MM.1S (cell line): ENCODE results near the gene KMO.

Experiments used
- DNase-seq: peaks from one replicate; pipeline ENCODE4 v3.0.0-alpha.2; 2015
- H2AFZ ChIP-seq: fragments of 300-600 bp; sonication (generic); 2 replicates; pipeline ENCODE4 v1.6.0; 2016; ENCODE audit warnings: antibody characterized with exemption, low read length
- H3F3A ChIP-seq: fragments of 300-600 bp; sonication (generic); 2 replicates; pipeline ENCODE4 v1.6.1; 2016; ENCODE audit warnings: mild to moderate bottlenecking, antibody characterized with exemption, low read length, moderate library complexity, mixed read lengths; ENCODE audit not compliant: insufficient read depth
- H3K27ac ChIP-seq: fragments of 300-600 bp; sonication (generic); 2 replicates; pipeline ENCODE4 v1.5.1; 2016; ENCODE audit warnings: mild to moderate bottlenecking, low read length
- H3K27me3 ChIP-seq: fragments of 300-600 bp; sonication (generic); replicated peaks from 2 replicates; pipeline ENCODE4 v1.6.0; 2016; ENCODE audit warnings: low read length; ENCODE audit not compliant: insufficient read depth
- H3K36me3 ChIP-seq: fragments of 300-600 bp; sonication (generic); replicated peaks from 2 replicates; pipeline ENCODE4 v1.6.1; 2016; ENCODE audit warnings: mild to moderate bottlenecking, low read length, mixed read lengths; ENCODE audit not compliant: insufficient read depth
- H3K4me1 ChIP-seq: fragments of 300-600 bp; sonication (generic); 2 replicates; pipeline ENCODE4 v1.6.1; 2016; ENCODE audit warnings: low read length, mixed read lengths
- H3K4me2 ChIP-seq: fragments of 300-600 bp; sonication (generic); 2 replicates; pipeline ENCODE4 v1.6.0; 2016; ENCODE audit warnings: low read depth, low read length
- H3K4me3 ChIP-seq: fragments of 300-600 bp; sonication (generic); 2 replicates; pipeline ENCODE4 v1.5.1; 2016; ENCODE audit warnings: low read length, mixed read lengths
- H3K79me2 ChIP-seq: fragments of 300-600 bp; sonication (generic); 2 replicates; pipeline ENCODE4 v1.6.1; 2016; ENCODE audit warnings: mixed run types, low read length, mixed read lengths
- H3K9ac ChIP-seq: fragments of 300-600 bp; sonication (generic); 2 replicates; pipeline ENCODE4 v1.6.1; 2016; ENCODE audit warnings: low read length, mixed read lengths
- H3K9me2 ChIP-seq: fragments of 300-600 bp; sonication (generic); replicated peaks from 2 replicates; pipeline ENCODE4 v1.6.1; 2016; ENCODE audit warnings: mild to moderate bottlenecking, low read length, mixed read lengths; ENCODE audit not compliant: insufficient read depth
- H3K9me3 ChIP-seq: fragments of 300-600 bp; sonication (generic); replicated peaks from 2 replicates; pipeline ENCODE4 v1.6.1; 2016; ENCODE audit warnings: mild to moderate bottlenecking, low read length, mixed read lengths; ENCODE audit not compliant: insufficient read depth
- H4K20me1 ChIP-seq: fragments of 300-600 bp; sonication (generic); 2 replicates; pipeline ENCODE4 v1.6.1; 2016; ENCODE audit warnings: mild to moderate bottlenecking, low read length, moderate library complexity, mixed read lengths; ENCODE audit not compliant: insufficient read depth
- CTCF ChIP-seq: fragments of 300-600 bp; sonication (generic); IDR thresholded peaks from 2 replicates; pipeline ENCODE4 v1.5.1; 2016; ENCODE audit warnings: antibody characterized with exemption, low read length, mixed read lengths
- EZH2 ChIP-seq: fragments of 300-600 bp; sonication (generic); optimal IDR thresholded peaks from 2 replicates; pipeline ENCODE3; 2017; ENCODE audit warnings: low read depth, mild to moderate bottlenecking, antibody characterized with exemption, low read length, mixed read lengths
- EZH2phosphoT487 ChIP-seq: fragments of 300-600 bp; sonication (generic); IDR thresholded peaks from 2 replicates; pipeline ENCODE4 v1.6.1; 2018; ENCODE audit warnings: antibody characterized with exemption, low read length

KMO gene

GRCh38 chr1:241614572-241614971 lies 82.4 kb downstream of the KMO start:
- TF ChIP-seq CTCF, result no peak
- TF ChIP-seq EZH2phosphoT487, result no peak
- TF ChIP-seq EZH2, result no peak
- no peaks in the 10 kb centered on the region for H3K4me1 ChIP-seq
- no peaks in the 10 kb centered on the region for H4K20me1 ChIP-seq

GRCh38 chr1:241615043-241615974 lies 83.1 kb downstream of the KMO start:
- Histone ChIP-seq H3K9me2 (no peaks in the 10 kb centered on the region), H3K9me3 (no peaks in the 10 kb centered on the region), H3K27me3 (no peaks in the 10 kb centered on the region), H3K4me1 (no peaks in the 10 kb centered on the region), H3F3A (no peaks in the 10 kb centered on the region), H3K4me3 (no peak overlapping the region), H2AFZ (no peak overlapping the region), H3K27ac (no peak overlapping the region), H3K79me2 (no peaks in the 10 kb centered on the region), H4K20me1 (no peaks in the 10 kb centered on the region), H3K4me2 (no peak overlapping the region), H3K36me3 (no peaks in the 10 kb centered on the region), H3K9ac (no peak overlapping the region)
- DNase-seq, result no peak
- TF ChIP-seq EZH2, result no peak
- no peak for TF ChIP-seq EZH2phosphoT487
- TF ChIP-seq CTCF, result no peak

More at GRCh38 chr1:241614572-241614971, 82.4 kb downstream of the KMO start:
- H3K9me2 ChIP-seq, result no peaks in the 10 kb centered on the region
- DNase-seq, result no peak
- no peaks in the 10 kb centered on the region for H3K27me3 ChIP-seq
- no peaks in the 10 kb centered on the region for H3K9me3 ChIP-seq
- no peak overlapping the region for H3K4me2 ChIP-seq
- no peak overlapping the region for H2AFZ ChIP-seq
- no peaks in the 10 kb centered on the region for H3F3A ChIP-seq
- H3K79me2 ChIP-seq, result no peaks in the 10 kb centered on the region
- no peak overlapping the region for H3K9ac ChIP-seq
- no peaks in the 10 kb centered on the region for H3K36me3 ChIP-seq
- no peak overlapping the region for H3K4me3 ChIP-seq
- H3K27ac ChIP-seq, result no peak overlapping the region

GRCh38 chr1:241617426-241617825 lies 85.2 kb downstream of the KMO start:
- no peaks in the 10 kb centered on the region for H3K27me3 ChIP-seq
- H3K27ac ChIP-seq, result no peak overlapping the region

More at GRCh38 chr1:241617426-241617825, 85.2 kb downstream of the KMO start:
- no peaks in the 10 kb centered on the region for H3K36me3 ChIP-seq
- DNase-seq, result no peak
- no peak for TF ChIP-seq EZH2phosphoT487
- no peak for TF ChIP-seq EZH2
- TF ChIP-seq CTCF, result no peak
- no peaks in the 10 kb centered on the region for H3F3A ChIP-seq
- H3K9me2 ChIP-seq, result no peaks in the 10 kb centered on the region
- H3K9me3 ChIP-seq, result no peaks in the 10 kb centered on the region
- no peak overlapping the region for H3K4me3 ChIP-seq
- H3K4me1 ChIP-seq, result no peaks in the 10 kb centered on the region
- no peaks in the 10 kb centered on the region for H3K79me2 ChIP-seq
- H2AFZ ChIP-seq, result no peak overlapping the region
- no peak overlapping the region for H3K9ac ChIP-seq
- no peaks in the 10 kb centered on the region for H4K20me1 ChIP-seq
- no peak overlapping the region for H3K4me2 ChIP-seq
